Thoracic aorta (tissue), 2 donors: Measurements from ENCODE around the gene DISC1. TPM values are rescaled to one million over a fixed set of nuclear protein-coding genes. Genes with fewer than 3 reads are reported as not detected.

Experiments used
- ATAC-seq: fragments of 150-250 bp; one replicate; pipeline ENCODE4 v1.8.0; 2017; ENCODE audit warnings: low read depth; ENCODE audit not compliant: insufficient number of reproducible peaks, low FRiP score
- DNase-seq: peaks from one replicate; pipeline ENCODE4 v3.0.0-alpha.2; 2020; ENCODE audit warnings: low spot score
- H3K27ac ChIP-seq, 2 donors: fragments of 200-600 bp; sonication (generic); 1 replicate in 1 of 2; 2 replicates in 1 of 2; pipeline ENCODE4 v1.5.1; 2016; ENCODE audit warnings: mild to moderate bottlenecking in 2 of 2, moderate library complexity in 2 of 2
- H3K27me3 ChIP-seq: fragments of 200-600 bp; sonication (generic); replicated peaks from 2 replicates; pipeline ENCODE4 v1.6.0; 2016; ENCODE audit warnings: mild to moderate bottlenecking; ENCODE audit not compliant: insufficient read depth
- H3K36me3 ChIP-seq: fragments of 200-600 bp; sonication (generic); one replicate; pipeline ENCODE4 v1.5.1; 2016
- H3K4me1 ChIP-seq, 2 donors: fragments of 200-600 bp; sonication (generic); 1 replicate in 1 of 2; 2 replicates in 1 of 2; pipeline versions ENCODE4 v1.5.1 to v1.6.0; 2016; ENCODE audit warnings: low read depth in 2 of 2, mild to moderate bottlenecking in 1 of 2; ENCODE audit not compliant: control insufficient read depth in 1 of 2
- H3K4me3 ChIP-seq: fragments of 200-600 bp; sonication (generic); 2 replicates; pipeline ENCODE4 v1.5.1; 2016; ENCODE audit warnings: mild to moderate bottlenecking
- H3K9me3 ChIP-seq: fragments of 200-600 bp; sonication (generic); 2 replicates; pipeline ENCODE4 v1.5.1; 2016
- CTCF ChIP-seq: fragments of 200-600 bp; sonication (generic); IDR thresholded peaks from one replicate; pipeline ENCODE4 v1.5.1; 2019; ENCODE audit warnings: antibody characterized with exemption
- total RNA-seq, 2 donors: library from RNA; depleted of rRNA; stranded (reverse); fragments of >200 nt; gene quantifications; one replicate each; pipeline versions ENCODE4 v1.1.0 to v1.2.3, GENCODE V29; 2016

Gene DISC1
- total RNA-seq, 2 donors from 2014 or later, result 13.1 to 26.9 TPM

- no peak for DNase-seq
- Histone ChIP-seq H3K27ac (no peak overlapping the region), H3K9me3 (no peaks in the 10 kb centered on the region), H3K36me3 (no peaks in the 10 kb centered on the region), H3K4me1 (no peaks in the 10 kb centered on the region), H3K27me3 (no peaks in the 10 kb centered on the region), H3K4me3 (peak overlapping the region; percentile 7)
- no peak for ATAC-seq
- TF ChIP-seq CTCF, result no peak
Measured at GRCh38 chr1:231612393-231613089, 14.0 kb upstream of the DISC1 start.

GRCh38 chr1:231613419-231614349 lies 12.9 kb upstream of the DISC1 start:
- H3K4me1 ChIP-seq, result no peaks in the 10 kb centered on the region
- DNase-seq, result no peak
- no peaks in the 10 kb centered on the region for H3K9me3 ChIP-seq
- TF ChIP-seq CTCF, result no peak
- H3K4me3 ChIP-seq, result no peak overlapping the region
- H3K27ac ChIP-seq, result no peak overlapping the region
- H3K27me3 ChIP-seq, result no peaks in the 10 kb centered on the region
- no peaks in the 10 kb centered on the region for H3K36me3 ChIP-seq
- ATAC-seq, result no peak

GRCh38 chr1:231616667-231617066 lies 9.9 kb upstream of the DISC1 start:
- Histone ChIP-seq H3K4me1 (no peaks in the 10 kb centered on the region), H3K27ac (no peak overlapping the region), H3K36me3 (no peaks in the 10 kb centered on the region), H3K9me3 (no peaks in the 10 kb centered on the region), H3K4me3 (no peak overlapping the region), H3K27me3 (no peaks in the 10 kb centered on the region)
- DNase-seq, result no peak
- no peak for ATAC-seq
- TF ChIP-seq CTCF, result no peak

GRCh38 chr1:231618609-231619256 lies 7.9 kb upstream of the DISC1 start:
- H3K4me3 ChIP-seq, result no peak overlapping the region
- H3K27me3 ChIP-seq, result no peaks in the 10 kb centered on the region

More at GRCh38 chr1:231618609-231619256, 7.9 kb upstream of the DISC1 start:
- ATAC-seq (no peak), DNase-seq (no peak)
- Histone ChIP-seq H3K36me3 (no peaks in the 10 kb centered on the region), H3K9me3 (no peaks in the 10 kb centered on the region), H3K4me1 (no peaks in the 10 kb centered on the region), H3K27ac (no peak overlapping the region)
- TF ChIP-seq CTCF, result no peak
